IMR-90 (cell line): ENCODE measurements around the gene COL5A3.

Experiments
- BHLHE40 ChIP-seq: fragments of 150-350 bp; IDR thresholded peaks from 2 replicates; pipeline ENCODE4 v1.6.1; 2016; ENCODE audit warnings: mild to moderate bottlenecking, low read depth, low read length
- CTCF ChIP-seq: conservative IDR thresholded peaks from 2 replicates; pipeline ENCODE4 v1.5.1; 2012; ENCODE audit warnings: mild to moderate bottlenecking, low read depth, low read length, improper control_type of control experiment
- MXI1 ChIP-seq: IDR thresholded peaks from 2 replicates; pipeline ENCODE4 v1.6.1; 2012; ENCODE audit warnings: low read depth, mild to moderate bottlenecking, low read length, moderate library complexity, borderline replicate concordance
- POLR2A ChIP-seq: IDR thresholded peaks from 2 replicates; pipeline ENCODE4 v1.6.1; 2012; ENCODE audit warnings: mild to moderate bottlenecking, low read depth, low read length
- SMC3 ChIP-seq: fragments of 150-350 bp; IDR thresholded peaks from 2 replicates; pipeline ENCODE4 v1.6.1; 2016; ENCODE audit warnings: low read depth, mild to moderate bottlenecking, antibody characterized with exemption, low read length, moderate library complexity
- TF ChIP-seq, protein P1 (sequence below): fragments of 150-350 bp; IDR thresholded peaks from 2 replicates; pipeline ENCODE4 v1.6.1; 2017; ENCODE audit warnings: mild to moderate bottlenecking, antibody characterized with exemption, low read length, low read depth

DNA sequence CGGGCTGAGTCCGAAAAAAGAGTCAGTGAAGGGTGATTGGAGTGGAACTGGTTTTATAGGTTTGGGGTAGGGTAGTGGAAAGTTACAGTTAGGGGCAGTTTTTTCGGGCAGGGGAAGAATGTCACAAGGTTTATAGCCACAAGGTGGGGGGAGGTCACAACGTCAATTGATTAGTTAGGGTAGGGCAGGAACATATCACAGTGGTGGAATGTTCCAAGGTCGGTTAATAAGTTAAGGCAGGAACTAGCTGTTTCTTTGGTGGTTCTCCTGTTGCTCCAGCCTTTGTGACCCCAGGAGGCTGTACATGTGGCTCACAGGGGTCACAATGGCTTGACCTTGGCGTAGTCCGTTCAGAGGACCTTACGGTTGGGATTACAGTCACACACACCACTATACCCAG, 23.3 kb upstream of the COL5A3 start:
- TF ChIP-seq POLR2A (no peak), CTCF (no peak), SMC3 (no peak), MXI1 (no peak), BHLHE40 (no peak)
- TF ChIP-seq, protein P1, sequence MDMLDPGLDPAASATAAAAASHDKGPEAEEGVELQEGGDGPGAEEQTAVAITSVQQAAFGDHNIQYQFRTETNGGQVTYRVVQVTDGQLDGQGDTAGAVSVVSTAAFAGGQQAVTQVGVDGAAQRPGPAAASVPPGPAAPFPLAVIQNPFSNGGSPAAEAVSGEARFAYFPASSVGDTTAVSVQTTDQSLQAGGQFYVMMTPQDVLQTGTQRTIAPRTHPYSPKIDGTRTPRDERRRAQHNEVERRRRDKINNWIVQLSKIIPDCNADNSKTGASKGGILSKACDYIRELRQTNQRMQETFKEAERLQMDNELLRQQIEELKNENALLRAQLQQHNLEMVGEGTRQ = no peak
